ENCODE data around the gene SPTAN1.

SPTAN1 gene

DNA sequence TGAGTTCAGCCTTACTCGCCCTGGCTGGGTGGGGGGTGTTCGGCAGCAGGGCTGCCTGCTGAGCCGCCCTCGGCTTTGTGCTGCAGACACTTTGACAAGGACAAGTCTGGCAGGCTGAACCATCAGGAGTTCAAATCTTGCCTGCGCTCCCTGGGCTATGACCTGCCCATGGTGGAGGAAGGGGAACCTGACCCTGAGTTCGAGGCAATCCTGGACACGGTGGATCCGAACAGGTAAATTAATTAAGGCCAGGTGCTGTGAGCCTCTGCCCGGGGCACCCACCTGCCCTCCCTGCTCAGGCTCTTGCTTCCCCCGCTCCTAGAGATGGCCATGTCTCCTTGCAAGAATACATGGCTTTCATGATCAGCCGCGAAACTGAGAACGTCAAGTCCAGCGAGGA lies 80.1 kb downstream of the SPTAN1 start:
- DNase-seq (ENCODE audit: low read depth in 2 of 2), result no peak

GRCh38 chr9:128633057-128633456 lies 80.7 kb downstream of the SPTAN1 start:
- no peak for DNase-seq (ENCODE audit: low read depth in 2 of 2)

DNA sequence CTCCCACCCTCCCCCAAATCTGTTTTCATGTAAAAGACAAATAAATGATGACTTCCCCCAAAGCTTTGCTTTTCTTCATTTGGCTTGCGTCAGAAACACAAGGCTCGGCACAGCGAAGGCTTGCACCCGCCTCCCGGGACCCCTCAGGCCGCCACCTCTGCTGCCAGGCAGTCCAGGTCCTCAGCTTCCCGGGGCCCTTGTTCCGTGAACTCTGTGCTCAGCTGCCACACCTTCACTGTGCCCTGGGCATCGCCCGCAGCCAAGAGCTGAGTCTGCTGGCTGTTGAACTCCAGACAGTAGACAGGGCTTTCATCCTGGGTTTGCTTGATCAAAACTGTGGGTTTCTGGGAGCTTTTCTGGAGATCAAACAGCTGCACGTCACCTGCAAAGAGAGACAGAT lies 81.2 kb downstream of the SPTAN1 start:
- no peak for DNase-seq (ENCODE audit: low read depth in 2 of 2)

- DNase-seq (ENCODE audit: low read depth in 2 of 2), result no peak
Observed at GRCh38 chr9:128634111-128634510, 81.7 kb downstream of the SPTAN1 start.

DNA sequence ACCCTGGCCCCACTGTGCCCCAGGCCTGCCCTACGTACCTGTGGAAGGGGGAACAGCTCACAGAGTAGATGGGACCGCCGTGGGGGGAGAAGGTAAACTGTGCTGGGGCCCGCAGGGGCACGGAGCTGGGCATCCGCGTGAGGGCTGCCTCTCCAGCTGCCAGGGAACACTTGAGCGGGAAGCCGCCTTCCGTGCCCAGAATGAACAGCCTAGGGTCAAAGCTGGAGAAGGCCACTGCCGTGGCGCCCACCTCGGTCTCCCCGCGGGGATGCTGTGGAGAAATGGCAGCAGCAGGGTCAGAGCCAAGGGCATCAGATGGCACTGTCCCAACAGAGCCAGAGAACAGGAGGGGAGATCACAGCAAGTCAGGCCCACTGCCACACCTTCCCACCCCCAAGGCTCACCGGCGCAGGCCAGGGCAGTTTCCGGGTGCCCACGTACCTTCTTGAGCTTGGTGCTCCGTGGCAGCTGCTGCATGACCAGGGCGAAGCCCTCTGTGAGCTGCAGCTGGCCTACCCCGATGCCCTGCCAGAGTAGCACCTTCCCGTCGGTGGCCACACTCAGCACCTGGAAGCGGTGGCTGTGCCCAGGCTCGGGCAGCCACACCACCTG lies 82.4 kb downstream of the SPTAN1 start:
- DNase-seq (ENCODE audit: low read depth in 2 of 2), result no peak

DNA sequence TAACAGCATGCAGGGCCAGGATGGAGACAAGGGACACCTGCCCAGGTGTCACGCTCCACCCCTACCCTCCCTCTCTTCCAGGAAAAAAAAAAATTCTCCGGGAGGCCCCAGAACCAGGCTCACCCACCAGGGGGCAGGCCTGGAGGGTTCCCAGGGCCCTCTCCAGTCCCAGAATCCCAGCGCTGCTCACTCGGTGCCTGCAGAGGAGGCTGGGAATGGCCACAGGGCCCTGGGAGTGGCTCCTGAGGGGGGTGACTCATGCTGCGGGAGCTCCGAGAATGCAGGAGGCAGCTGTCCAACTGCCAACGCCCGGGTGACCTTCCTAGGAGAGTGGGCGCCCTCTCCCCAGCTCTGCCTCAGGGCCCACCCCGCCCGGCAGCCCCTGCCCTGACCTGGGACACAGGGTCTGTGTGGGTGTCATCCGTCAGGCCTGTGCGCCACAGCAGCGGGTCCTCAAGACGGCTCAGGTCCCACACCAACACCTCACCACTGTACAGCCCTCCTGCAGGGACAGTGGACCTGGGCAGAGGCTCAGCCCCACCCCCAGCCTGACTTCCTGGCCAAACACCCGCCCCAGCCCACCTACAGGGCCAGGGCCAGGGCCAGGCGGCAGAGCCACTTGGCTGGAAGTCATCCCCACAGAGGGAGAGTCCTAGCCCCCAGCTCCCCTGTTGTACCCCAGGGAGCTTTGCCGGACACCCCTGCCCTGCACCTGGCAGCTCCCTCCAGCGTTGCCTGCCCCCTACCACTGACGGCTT lies 83.1 kb downstream of the SPTAN1 start:
- no peak for DNase-seq (ENCODE audit: low read depth in 2 of 2)

DNA sequence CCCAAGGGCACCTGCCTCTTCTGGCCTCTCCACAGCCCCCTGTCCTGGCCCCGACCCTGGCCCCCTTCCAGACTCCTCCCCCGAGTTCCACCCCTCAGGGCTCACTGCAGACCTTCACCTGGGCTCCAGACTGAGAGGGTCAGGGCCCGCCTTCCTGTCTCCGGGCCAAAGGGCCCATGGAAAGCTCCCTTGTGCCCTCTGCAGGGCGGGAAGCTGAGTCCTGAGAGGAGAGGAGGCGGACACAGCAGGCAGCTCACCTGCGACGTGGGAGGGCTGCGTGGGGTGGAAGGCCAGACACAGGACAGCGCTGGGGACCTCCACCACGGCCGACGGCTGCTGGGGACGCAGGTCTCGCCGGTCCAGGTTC lies 83.6 kb downstream of the SPTAN1 start:
- no peak for DNase-seq (ENCODE audit: low read depth in 2 of 2)

DNA sequence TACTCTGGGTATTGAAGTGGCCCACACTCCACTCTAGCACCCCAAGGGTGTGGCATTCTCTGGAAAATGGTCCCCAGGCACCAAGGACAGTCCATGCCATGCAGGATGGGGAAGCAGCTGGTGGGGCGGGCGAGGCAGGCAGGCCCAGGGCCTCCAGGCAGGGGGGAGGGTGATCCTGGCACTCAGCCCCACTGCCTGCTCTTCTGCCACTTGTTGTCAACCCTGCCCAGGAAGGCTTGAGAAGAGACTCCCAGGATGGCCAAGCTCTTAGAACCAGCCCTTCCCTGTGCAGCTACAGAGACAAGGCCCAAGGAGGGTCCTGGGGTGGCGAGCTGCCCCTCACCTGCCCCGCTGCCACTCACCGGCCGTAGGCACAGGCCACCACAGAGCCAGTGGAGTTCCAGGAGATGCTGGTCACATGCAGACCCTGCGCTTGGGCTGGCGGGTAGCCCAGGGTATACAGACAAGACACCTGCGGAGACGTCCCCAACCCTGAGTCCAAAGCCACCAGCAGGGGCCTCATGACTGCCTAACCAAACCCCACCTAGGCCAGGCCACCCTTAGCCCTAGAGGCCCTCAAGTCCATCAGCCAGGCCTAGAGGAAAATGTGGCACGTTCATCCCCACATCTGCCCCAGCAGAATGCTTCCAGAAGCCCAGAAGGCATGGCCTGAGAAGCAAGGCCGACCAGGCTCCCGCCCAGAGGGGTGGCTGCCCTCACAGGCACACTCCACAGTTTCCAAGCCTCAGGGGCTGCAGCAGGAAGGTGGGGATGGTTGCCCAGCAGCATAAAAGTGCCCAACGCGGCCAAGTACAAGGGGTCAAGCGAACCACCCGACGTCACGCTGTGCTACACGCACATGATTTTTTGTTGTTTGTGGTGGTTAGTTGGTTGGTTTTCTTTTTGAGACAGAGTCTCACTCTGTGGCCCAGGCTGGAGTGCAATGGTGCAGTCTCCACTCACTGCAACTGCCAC lies 84.5 kb downstream of the SPTAN1 start:
- DNase-seq (ENCODE audit: low read depth in 2 of 2), result no peak

GRCh38 chr9:128637656-128638055 lies 85.3 kb downstream of the SPTAN1 start:
- DNase-seq (ENCODE audit: low read depth in 2 of 2), result no peak

GRCh38 chr9:128638580-128638979 lies 86.2 kb downstream of the SPTAN1 start:
- DNase-seq (ENCODE audit: low read depth in 2 of 2), result no peak

DNA sequence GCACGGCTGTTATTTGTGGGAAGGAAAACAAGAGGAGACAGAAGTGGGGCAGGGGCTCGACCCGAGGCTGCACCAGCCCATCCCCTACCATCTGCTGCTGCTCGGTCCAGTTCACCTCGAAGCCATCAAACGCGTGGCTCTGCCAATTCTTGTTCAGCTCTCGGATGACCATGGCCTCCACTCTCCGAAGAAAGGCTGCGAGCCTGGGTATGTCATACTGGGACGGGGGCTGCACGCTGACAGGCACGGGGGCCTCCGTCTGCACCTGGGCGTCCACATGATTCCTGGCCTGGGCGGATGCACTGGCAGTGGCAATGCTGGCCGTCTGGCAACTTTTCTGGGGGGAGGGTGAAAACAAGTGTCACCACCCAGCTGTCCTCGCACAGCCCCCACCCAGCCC lies 88.2 kb downstream of the SPTAN1 start:
- no peak for DNase-seq (ENCODE audit: low read depth in 2 of 2)

DNA sequence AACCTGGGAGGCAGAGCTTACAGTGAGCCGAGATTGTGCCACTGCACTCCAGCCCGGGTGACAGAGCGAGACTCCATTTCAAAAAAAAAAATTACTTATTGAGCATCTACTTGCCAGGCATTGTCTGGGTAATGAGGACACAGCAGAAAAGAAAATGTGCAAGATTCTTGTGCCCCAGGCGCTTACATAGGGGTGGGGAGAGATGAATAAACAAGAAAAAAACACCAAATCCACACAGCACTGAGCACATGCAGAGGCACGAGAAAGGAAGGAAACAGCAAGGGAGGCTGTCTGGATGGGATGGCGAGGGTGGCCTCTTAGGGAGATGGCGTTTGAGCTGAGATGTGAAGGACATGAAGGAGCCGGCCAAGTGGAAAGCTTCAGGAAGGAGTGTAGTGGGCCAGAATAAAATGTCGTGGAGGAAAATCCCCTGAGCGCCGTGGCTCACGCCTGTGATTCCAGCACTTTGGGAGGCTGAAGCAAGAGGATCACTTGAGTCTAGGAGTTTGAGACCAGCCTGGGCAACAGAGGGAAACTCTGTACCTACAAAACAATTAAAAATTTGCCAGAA lies 90.4 kb downstream of the SPTAN1 start:
- no peak for DNase-seq (ENCODE audit: low read depth in 2 of 2)

DNA sequence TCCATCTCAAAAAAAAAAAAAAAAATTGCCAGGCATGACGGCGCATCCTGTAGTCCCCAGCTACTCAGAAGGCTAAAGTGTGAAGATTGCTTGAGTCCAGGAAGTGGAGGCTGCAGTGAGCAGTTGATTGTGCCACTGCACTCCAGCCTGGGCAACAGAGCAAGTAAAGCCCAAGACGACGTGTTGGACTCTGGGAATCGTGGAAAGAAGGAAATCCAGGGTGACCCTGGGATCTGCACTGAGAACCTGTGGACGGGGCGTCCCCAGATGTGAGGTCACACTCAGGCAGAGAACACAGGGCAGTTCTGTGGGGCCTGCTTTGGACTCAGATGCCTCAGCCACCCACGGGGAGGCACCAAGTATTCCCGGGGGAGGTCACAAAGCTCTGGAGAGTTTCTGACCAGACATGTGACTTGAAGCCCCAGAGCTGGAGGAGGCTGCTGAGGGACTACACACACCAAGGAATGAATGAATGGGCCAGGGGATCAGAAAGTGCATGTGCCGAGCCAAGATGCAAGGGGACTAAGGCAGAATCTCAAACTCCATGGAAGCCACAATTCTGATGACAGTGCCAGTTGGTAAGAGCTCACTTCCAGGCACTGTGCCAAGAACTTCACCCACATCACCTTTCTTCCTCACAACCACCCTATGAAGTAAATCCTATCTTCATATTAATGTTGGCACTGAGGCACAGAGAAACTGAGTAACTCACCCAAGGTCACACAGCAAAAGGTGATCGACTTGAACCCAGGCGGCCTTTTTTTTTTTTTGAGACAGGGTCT lies 91.3 kb downstream of the SPTAN1 start:
- DNase-seq (ENCODE audit: low read depth in 2 of 2), result no peak

GRCh38 chr9:128648206-128648605 lies 95.8 kb downstream of the SPTAN1 start:
- DNase-seq (ENCODE audit: low read depth in 2 of 2), result peak; percentile 58 to 62

DNA sequence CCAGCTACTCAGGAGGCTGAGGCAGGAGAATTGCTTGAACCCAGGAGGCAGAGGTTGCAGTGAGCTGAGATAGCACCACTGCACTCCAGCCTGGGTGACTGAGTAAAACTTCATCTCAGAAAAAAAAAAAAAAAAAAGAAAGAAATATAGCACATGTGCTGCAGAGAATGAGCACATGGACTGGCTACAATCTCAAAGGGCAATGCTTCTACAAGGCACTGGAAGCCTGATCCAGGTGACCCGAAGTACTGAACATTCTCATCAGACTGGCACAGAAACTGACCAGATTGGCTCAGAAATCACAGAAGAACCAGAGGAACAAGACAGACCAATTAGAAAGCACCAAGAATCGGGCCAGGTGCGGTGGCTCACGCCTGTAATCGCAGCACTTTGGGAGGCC lies 99.4 kb downstream of the SPTAN1 start:
- no peak for DNase-seq (ENCODE audit: low read depth in 2 of 2)

GRCh38 chr9:128653908-128654307 lies 101.5 kb downstream of the SPTAN1 start:
- DNase-seq (ENCODE audit: low read depth in 2 of 2), result no peak

DNA sequence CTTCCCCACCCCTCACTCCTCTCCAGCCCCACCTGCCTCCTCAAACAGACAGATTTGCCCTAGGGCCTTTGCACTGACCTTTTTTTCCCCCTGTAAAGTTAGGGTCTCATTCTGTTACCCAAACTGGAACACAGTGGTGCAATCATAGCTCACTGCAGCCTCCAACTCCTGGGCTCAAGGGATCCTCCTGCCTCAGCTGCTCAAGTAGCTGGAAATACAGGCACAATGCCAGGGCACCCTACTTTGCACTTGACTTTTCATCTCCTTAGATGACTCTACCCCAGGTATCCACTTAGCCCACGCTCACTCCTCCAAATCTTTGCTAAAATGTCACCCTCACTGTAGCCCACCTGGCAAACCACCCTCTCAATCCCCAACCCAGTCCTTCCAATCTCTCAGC lies 102.1 kb downstream of the SPTAN1 start:
- no peak for DNase-seq (ENCODE audit: low read depth in 2 of 2)

- DNase-seq (ENCODE audit: low read depth in 2 of 2), result peak; percentile 97
Observed at GRCh38 chr9:128656416-128657343, 104.3 kb downstream of the SPTAN1 start, which contains the start of gene DYNC2I2. Gene DYNC2I2, minus strand, starts transcription at chr9:128656847. Its CDS starts 121 bp downstream, at chr9:128656726.

GRCh38 chr9:128657344-128657704 lies 104.9 kb downstream of the SPTAN1 start:
- DNase-seq (ENCODE audit: low read depth in 2 of 2), result no peak

DNA sequence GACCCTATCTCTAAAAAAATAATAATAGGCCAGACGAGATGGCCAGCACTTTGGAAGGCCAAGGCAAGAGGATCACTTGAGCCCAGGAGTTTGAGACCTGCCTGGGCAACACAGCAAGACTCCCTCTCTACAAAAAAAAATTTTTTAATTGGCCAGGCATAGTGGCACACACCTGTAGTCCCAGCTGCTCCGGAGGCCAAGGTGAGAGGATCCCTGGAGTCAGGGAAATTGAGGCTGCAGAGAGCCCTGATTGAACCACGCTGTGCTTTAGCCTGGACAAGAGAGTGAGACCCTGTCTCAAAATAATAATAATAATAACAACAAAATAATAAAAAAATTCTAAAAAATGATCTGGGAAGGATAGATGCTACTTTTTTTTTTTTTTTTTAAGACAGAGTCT lies 105.4 kb downstream of the SPTAN1 start:
- no peak for DNase-seq (ENCODE audit: low read depth in 2 of 2)

Measured in stimulated activated CD4-positive, alpha-beta T cell treated with anti-CD3 and anti-CD28 coated beads, Interleukin-4, amount 100 ng/mL, for 48 hours (primary cell).